GM12864 (cell line): ENCODE data around the gene DTX1.

Source experiments
- DNase-seq: peaks from one replicate; pipeline ENCODE4 v3.0.0-alpha.2; 2011; ENCODE audit warnings: low read depth
- H3K4me3 ChIP-seq: 2 replicates; pipeline ENCODE4 v1.5.1; 2011; ENCODE audit warnings: mild to moderate bottlenecking, low read depth, low read length, control low read depth
- TF ChIP-seq, protein P1 (sequence below): IDR thresholded peaks from 2 replicates; pipeline ENCODE4 v1.5.1; 2011; ENCODE audit warnings: low read depth, mild to moderate bottlenecking, moderate library complexity, low read length, control low read depth, inconsistent platforms; ENCODE audit errors: missing control alignments

Gene DTX1

DNA sequence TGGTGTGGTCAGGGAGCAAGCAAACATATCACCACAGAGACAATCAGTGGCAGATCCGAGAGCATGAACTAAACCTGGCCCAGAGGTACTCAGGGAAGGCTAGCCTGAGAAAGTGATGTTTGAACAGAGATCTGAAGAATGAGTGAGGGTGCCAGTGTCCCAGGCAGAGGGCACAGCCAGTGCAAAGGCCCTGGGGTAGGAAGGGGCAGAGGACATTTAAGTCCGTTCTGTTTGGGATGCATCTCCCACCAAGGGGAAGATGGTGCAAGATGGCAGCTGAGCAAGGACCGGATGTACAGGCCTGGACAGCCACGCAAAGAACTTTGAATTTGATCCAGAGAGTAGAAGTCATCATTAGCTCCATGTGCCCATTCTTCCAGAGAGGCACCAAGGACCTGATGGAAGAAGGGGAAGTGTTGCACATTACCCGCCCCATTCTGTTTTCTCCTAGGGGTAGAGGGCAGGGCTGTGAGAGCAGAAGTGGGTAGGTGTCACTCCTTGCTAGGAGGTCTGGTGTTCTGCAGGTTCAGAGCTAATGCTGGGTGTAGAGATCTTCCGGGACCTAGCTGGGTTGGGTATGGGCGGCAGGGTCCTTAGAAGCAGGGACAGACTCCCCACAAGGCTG, 3.9 kb downstream of the DTX1 start:
- H3K4me3 ChIP-seq: no peak overlapping the region
- TF ChIP-seq, protein P1, sequence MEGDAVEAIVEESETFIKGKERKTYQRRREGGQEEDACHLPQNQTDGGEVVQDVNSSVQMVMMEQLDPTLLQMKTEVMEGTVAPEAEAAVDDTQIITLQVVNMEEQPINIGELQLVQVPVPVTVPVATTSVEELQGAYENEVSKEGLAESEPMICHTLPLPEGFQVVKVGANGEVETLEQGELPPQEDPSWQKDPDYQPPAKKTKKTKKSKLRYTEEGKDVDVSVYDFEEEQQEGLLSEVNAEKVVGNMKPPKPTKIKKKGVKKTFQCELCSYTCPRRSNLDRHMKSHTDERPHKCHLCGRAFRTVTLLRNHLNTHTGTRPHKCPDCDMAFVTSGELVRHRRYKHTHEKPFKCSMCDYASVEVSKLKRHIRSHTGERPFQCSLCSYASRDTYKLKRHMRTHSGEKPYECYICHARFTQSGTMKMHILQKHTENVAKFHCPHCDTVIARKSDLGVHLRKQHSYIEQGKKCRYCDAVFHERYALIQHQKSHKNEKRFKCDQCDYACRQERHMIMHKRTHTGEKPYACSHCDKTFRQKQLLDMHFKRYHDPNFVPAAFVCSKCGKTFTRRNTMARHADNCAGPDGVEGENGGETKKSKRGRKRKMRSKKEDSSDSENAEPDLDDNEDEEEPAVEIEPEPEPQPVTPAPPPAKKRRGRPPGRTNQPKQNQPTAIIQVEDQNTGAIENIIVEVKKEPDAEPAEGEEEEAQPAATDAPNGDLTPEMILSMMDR: no peak
- no peak for DNase-seq

- H3K4me3 ChIP-seq: no peak overlapping the region
- DNase-seq: no peak
- TF ChIP-seq, protein P1: no peak
Observed at GRCh38 chr12:113061061-113061694, 4.6 kb downstream of the DTX1 start.

GRCh38 chr12:113062502-113063395, 6.2 kb downstream of the DTX1 start:
- no peak for DNase-seq
- no peak overlapping the region for H3K4me3 ChIP-seq
- TF ChIP-seq, protein P1: no peak

DNA sequence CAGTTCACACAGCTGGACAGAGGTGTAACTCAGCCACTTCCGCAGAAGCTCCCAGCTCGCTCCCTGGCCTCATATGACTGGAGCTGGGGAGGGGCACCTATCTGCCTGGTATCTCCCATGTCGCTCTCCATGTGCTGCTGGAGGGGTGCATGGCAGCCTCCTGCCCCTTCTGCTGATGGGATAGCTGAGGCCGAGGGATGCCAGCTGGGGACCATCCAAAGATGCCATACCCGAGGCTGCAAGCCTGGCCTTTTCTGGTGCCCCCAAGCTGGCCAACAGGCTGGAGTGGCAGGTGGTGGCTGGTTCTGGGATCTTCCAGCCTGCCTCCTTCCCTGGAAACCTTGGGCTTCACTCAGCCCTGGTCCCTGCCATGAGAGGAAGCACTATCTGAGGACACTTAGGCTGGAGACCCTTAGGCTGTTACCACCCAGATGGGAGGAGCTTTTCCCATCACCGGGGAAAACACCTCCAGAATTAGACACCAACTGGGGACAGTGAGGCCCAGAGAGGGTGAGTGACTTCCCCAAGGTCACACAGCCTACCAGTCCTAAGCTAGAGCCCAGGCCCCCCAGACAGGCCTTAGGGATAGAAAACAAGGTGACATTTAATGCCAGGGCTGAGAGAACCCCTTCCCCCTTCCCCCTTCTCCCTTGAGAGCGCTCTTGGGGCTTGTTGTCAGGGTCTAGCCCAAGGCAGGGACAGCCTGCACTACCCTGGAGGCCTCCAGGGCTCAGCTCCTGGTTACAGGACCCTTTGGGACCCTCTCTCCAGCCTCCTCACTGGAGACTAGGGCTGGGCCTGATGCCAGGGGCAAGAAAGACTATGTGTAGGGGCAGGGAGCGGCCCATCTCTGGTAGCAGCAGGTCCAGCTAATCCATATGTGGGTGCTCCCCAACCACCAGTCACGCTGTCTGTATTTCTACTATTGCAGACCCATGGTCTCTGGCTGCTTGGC, 7.1 kb downstream of the DTX1 start:
- no peak for DNase-seq
- TF ChIP-seq, protein P1: no peak
- no peak overlapping the region for H3K4me3 ChIP-seq

DNA sequence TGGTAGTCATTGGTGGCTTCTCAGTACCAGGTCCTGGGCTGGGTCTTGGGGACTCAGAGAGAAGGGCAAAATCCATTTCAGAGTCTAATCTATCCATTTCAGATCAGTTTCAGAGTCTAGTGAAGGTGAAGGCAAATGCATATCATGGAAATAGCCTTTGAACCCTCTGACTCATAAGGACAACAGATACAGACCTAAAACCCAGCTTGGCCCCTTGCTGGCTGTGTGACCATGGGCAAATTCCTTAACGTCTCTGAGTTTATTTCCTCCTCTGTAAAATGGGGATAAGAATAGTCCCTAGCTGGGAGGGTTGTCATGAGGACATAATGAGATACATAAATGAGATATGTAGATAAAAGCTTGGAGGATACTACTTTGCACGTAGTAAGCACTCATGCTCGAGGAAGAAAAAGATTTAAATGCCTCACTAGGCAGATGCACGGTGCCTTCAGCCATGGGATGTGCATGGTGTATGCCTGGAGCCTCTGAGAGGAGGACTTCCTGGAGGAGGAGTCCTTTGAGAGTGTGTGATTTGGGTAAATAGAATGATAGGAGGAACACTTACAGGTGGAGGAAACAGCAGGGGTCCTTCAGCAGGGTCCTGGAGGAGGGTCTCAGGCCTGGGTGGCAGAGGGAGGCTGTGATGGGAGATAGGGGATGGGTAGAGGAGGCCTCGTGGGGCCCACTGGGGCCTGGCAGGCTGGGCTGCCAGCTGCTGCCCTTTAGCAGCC, 8.0 kb downstream of the DTX1 start:
- DNase-seq: no peak
- TF ChIP-seq, protein P1: no peak
- H3K4me3 ChIP-seq: no peak overlapping the region
